Transverse colon (tissue), 4 donors: Measurements from ENCODE around the gene C2orf15.

Experiments
- EP300 ChIP-seq: sonication (generic); formaldehyde crosslinking; IDR thresholded peaks from one replicate; pipeline ENCODE4 v1.6.1; 2017; ENCODE audit warnings: antibody characterized with exemption, low read depth
- POLR2A ChIP-seq: fragments of 450-650 bp; IDR thresholded peaks from one replicate; pipeline ENCODE4 v1.6.1; 2016; ENCODE audit warnings: antibody characterized with exemption, mild to moderate bottlenecking, moderate library complexity
- POLR2AphosphoS5 ChIP-seq, 3 donors: sonication (generic); formaldehyde crosslinking; IDR thresholded peaks; one replicate each; pipeline ENCODE4 v1.6.1; 2016; ENCODE audit warnings: antibody characterized with exemption in 3 of 3
- TF ChIP-seq, protein P1 (sequence below), 5 experiments: fragments of 200-600 bp in 3 of 5; fragments of 450-650 bp in 2 of 5; sonication (generic) in 3 of 5; IDR thresholded peaks; 1 replicate in 2 of 5; 2 replicates in 3 of 5; pipeline ENCODE4 v1.5.1; 2016 to 2017; ENCODE audit warnings: antibody characterized with exemption in 5 of 5, inconsistent platforms in 3 of 5, mild to moderate bottlenecking in 2 of 5, moderate library complexity in 1 of 5

DNA sequence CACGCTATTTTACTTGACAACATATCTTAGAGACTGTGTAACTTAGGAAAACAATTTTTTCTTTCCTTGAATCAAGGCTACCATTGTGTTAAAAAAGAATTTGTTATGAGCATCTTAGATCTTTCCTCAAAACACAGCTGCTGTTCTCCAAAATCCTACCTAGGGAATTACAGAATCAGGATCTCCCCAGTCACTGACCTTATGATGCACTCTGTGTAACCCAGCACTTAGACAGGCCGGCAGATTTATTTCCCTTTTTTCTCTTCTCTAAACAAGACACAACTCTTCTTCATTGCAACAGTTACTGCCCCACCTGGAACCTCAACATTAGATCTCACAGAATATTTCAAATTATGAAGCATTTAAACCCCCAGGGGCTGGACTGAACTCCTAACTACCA, 13.5 kb upstream of the C2orf15 start:
- TF ChIP-seq, protein P1, sequence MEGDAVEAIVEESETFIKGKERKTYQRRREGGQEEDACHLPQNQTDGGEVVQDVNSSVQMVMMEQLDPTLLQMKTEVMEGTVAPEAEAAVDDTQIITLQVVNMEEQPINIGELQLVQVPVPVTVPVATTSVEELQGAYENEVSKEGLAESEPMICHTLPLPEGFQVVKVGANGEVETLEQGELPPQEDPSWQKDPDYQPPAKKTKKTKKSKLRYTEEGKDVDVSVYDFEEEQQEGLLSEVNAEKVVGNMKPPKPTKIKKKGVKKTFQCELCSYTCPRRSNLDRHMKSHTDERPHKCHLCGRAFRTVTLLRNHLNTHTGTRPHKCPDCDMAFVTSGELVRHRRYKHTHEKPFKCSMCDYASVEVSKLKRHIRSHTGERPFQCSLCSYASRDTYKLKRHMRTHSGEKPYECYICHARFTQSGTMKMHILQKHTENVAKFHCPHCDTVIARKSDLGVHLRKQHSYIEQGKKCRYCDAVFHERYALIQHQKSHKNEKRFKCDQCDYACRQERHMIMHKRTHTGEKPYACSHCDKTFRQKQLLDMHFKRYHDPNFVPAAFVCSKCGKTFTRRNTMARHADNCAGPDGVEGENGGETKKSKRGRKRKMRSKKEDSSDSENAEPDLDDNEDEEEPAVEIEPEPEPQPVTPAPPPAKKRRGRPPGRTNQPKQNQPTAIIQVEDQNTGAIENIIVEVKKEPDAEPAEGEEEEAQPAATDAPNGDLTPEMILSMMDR (IDR thresholded peaks at IDR 0.05): no peak
- TF ChIP-seq POLR2A (no peak), EP300 (no peak), POLR2AphosphoS5 (IDR thresholded peaks at IDR 0.05) (no peak)
